ENCODE measurements around the gene E2F3.
"Not testable (repeated sequence)": the region's sequence is repeated elsewhere in the genome, so short reads cannot be mapped to it uniquely, and the experiment has no call there.

DNA sequence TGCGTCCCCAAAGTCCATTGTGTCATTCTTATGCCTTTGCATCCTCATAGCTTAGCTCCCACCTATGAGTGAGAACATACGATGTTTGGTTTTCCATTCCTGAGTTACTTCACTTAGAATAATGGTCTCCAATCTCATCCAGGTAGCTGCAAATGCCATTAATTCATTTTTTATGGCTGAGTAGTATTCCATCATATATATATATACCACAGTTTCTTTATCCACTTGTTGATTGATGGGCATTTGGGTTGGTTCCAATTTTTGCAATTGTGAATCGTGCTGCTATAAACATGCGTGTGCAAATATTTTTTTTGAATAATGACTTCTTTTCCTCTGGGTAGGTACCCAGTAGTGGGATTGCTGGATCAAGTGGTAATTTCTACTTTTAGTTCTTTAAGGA, 63.9 kb downstream of the E2F3 start:
- TF ChIP-seq, protein P1, sequence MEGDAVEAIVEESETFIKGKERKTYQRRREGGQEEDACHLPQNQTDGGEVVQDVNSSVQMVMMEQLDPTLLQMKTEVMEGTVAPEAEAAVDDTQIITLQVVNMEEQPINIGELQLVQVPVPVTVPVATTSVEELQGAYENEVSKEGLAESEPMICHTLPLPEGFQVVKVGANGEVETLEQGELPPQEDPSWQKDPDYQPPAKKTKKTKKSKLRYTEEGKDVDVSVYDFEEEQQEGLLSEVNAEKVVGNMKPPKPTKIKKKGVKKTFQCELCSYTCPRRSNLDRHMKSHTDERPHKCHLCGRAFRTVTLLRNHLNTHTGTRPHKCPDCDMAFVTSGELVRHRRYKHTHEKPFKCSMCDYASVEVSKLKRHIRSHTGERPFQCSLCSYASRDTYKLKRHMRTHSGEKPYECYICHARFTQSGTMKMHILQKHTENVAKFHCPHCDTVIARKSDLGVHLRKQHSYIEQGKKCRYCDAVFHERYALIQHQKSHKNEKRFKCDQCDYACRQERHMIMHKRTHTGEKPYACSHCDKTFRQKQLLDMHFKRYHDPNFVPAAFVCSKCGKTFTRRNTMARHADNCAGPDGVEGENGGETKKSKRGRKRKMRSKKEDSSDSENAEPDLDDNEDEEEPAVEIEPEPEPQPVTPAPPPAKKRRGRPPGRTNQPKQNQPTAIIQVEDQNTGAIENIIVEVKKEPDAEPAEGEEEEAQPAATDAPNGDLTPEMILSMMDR (conservative IDR thresholded peaks at IDR 0.05): not testable (repeated sequence)
- TF ChIP-seq ZFX (IDR thresholded peaks at IDR 0.05): not testable (repeated sequence)
